ENCODE data around the gene HERC4. TPM values are rescaled to one million over a fixed set of nuclear protein-coding genes. Genes with fewer than 3 reads are reported as not detected.

Gene HERC4
- total and polyA plus RNA-seq, 12 donors, result 21.3 to 75.6 (median 49.7) TPM

DNA sequence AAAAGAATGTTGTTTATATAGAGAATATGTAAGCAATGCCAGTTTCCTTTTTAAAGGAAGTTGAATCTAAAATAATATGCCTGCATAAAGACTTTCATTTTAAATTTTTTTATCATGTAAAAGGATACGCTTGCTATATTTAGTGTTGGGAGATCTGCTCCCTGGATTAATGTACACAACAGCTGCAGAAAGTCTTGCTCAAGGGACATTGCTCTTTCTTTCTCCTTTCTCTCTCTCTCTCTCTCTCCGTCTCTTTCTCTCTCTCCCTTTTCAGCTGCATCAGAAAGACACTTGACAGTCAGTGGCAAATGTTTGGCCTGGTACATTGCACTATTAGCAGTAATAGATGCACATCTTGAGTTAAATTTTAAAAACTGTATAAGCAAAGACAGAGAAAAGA is 34.9 kb upstream of the HERC4 start:
- intact Hi-C loops (cut with DNase I), result no loop called here
- Histone ChIP-seq H3K27ac (no peak overlapping the region), H3K4me3 (no peak overlapping the region), H3K27me3 (no peaks in the 10 kb centered on the region), H3K9me3 (replicated peaks in 1 of 3) (no peaks in the 10 kb centered on the region), H3K36me3 (replicated peaks in 1 of 2) (no peaks in the 10 kb centered on the region), H3K4me1 (replicated peaks in 1 of 2) (no peaks in the 10 kb centered on the region)
- TF ChIP-seq, protein P1, sequence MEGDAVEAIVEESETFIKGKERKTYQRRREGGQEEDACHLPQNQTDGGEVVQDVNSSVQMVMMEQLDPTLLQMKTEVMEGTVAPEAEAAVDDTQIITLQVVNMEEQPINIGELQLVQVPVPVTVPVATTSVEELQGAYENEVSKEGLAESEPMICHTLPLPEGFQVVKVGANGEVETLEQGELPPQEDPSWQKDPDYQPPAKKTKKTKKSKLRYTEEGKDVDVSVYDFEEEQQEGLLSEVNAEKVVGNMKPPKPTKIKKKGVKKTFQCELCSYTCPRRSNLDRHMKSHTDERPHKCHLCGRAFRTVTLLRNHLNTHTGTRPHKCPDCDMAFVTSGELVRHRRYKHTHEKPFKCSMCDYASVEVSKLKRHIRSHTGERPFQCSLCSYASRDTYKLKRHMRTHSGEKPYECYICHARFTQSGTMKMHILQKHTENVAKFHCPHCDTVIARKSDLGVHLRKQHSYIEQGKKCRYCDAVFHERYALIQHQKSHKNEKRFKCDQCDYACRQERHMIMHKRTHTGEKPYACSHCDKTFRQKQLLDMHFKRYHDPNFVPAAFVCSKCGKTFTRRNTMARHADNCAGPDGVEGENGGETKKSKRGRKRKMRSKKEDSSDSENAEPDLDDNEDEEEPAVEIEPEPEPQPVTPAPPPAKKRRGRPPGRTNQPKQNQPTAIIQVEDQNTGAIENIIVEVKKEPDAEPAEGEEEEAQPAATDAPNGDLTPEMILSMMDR (IDR thresholded peaks at IDR 0.05), result no peak
- TF ChIP-seq POLR2A (IDR thresholded peaks at IDR 0.05), result no peak
- no peak for DNase-seq
- WGBS, 4 donors, result 65 to 80% (median 73%) methylated on average over 2 of the region's 2 CpGs

DNA sequence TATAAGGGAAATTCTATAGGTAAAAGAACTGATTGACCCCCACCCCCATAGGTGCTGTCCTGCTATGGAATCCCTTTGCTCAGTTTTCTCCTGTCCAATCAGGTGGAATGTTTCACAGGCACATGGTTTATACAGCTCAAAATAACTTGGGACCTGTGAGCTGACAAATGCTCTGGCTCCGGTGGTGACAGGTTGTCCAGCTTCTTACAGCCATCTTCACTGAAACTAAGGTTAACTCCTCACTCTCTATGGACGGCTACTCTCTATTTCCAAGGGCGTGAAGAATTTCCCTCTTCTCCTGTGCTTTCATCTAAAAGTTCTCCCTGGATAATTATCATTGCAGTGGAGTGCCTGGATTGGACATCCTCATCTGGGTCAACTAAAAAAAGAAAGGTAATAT is 34.2 kb upstream of the HERC4 start, which contains the start of gene MYPN:
Gene MYPN (plus strand): TSS at position 158 of the 400 bp plus-strand sequence. CDS start 11,951 bp downstream, outside the sequence.
- intact Hi-C loops (cut with DNase I), result no loop called here
- TF ChIP-seq POLR2A (IDR thresholded peaks at IDR 0.05), result no peak
- TF ChIP-seq, protein P1 (IDR thresholded peaks at IDR 0.05), result no peak
- Histone ChIP-seq H3K27me3 (no peaks in the 10 kb centered on the region), H3K27ac (no peak within 1 kb of the TSS), H3K4me3 (no peak within 1 kb of the TSS), H3K9me3 (replicated peaks in 1 of 3) (no peaks in the 10 kb centered on the region), H3K4me1 (replicated peaks in 1 of 2) (no peaks in the 10 kb centered on the region), H3K36me3 (replicated peaks in 1 of 2) (no peaks in the 10 kb centered on the region)
- no peak for DNase-seq
- WGBS, 4 donors, result 75 to 79% (median 77%) methylated on average over 3 of the region's 3 CpGs

DNA sequence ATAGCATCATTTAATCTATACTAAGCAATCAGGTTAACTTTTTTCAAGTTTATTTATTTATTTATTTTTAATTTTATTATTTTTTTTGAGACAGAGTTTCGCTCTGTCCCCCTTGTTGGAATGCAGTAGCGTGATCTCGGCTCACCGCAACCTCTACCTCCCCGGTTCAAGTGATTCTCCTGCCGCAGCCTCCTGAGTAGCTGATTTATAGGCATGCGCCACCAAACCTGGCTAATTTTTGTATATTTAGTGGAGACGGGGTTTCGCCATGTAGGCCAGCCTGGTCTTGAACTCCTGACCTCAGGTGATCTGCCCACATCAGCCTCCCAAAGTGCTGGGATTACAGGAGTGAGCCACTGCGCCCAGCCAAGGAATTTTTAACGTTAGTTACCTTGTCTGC is 33.6 kb upstream of the HERC4 start:
- intact Hi-C loops (cut with DNase I), result no loop called here
- Histone ChIP-seq H3K4me1 (replicated peaks in 1 of 2) (no peaks in the 10 kb centered on the region), H3K27ac (no peak overlapping the region), H3K4me3 (no peak overlapping the region), H3K27me3 (no peaks in the 10 kb centered on the region), H3K36me3 (replicated peaks in 1 of 2) (no peaks in the 10 kb centered on the region), H3K9me3 (replicated peaks in 1 of 3) (no peaks in the 10 kb centered on the region)
- no peak for DNase-seq
- 93 to 97% (median 95%) methylated on average over 11 of the region's 11 CpGs for WGBS, 4 donors
- TF ChIP-seq, protein P1 (IDR thresholded peaks at IDR 0.05), result no peak
- TF ChIP-seq POLR2A (IDR thresholded peaks at IDR 0.05), result no peak

DNA sequence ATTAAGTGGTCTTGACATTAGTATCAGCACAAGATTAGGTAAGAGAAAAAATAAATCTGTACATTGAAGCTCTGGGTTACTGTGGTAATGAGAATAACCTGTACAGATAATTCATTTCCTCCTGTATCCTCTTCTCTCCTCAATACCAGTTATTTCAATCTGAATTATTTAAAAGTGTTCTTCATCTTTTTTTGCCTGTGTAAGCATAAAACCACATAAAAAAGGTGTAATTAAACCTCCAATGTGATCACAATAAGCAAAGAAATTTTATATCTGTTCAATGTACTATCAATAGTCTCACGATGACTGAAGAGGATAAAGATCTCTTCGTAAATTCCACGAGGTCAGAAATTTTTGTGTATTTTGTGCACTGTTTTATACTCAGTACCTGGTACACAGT is 33.0 kb upstream of the HERC4 start:
- intact Hi-C loops (cut with DNase I), result no loop called here
- Histone ChIP-seq H3K36me3 (replicated peaks in 1 of 2) (no peaks in the 10 kb centered on the region), H3K27me3 (no peaks in the 10 kb centered on the region), H3K4me1 (replicated peaks in 1 of 2) (no peaks in the 10 kb centered on the region), H3K4me3 (no peak overlapping the region), H3K9me3 (replicated peaks in 1 of 3) (no peaks in the 10 kb centered on the region), H3K27ac (no peak overlapping the region)
- TF ChIP-seq POLR2A (IDR thresholded peaks at IDR 0.05), result no peak
- TF ChIP-seq, protein P1 (IDR thresholded peaks at IDR 0.05), result no peak
- DNase-seq, result no peak
- 82 to 92% (median 89%) methylated on average over 3 of the region's 3 CpGs for WGBS, 4 donors

All from adrenal gland (tissue), 12 donors.